ENCODE results near the gene EPHA10.

EPHA10 gene

GRCh38 chr1:37670133-37670532, 94.8 kb downstream of the EPHA10 start:
- DNase-seq, result no peak

- no peak for DNase-seq
Measured at GRCh38 chr1:37667023-37667671, 97.8 kb downstream of the EPHA10 start.

GRCh38 chr1:37666241-37666867, 98.6 kb downstream of the EPHA10 start:
- no peak for DNase-seq

All from activated CD4-positive, alpha-beta T cell treated with anti-CD3 and anti-CD28 coated beads, Interleukin-2, amount 50 U/mL, for 16 hours (primary cell).